Thyroid gland (tissue), 4 donors: ENCODE results near the gene ADCY7. TPM values are rescaled to one million over a fixed set of nuclear protein-coding genes. Genes with fewer than 3 reads are reported as not detected.
A peak's percentile ranks its signal among the peaks of the same experiment; 100 is the strongest.

Experiments used
- DNase-seq, 2 donors: peaks; one replicate each; pipeline ENCODE4 v3.0.0-alpha.2; 2019
- H3K27ac ChIP-seq, 3 donors: fragments of 200-600 bp; sonication (generic); 1 replicate in 2 of 3; 2 replicates in 1 of 3; pipeline ENCODE4 v1.5.1; 2016 to 2019; ENCODE audit warnings: mild to moderate bottlenecking in 1 of 3, moderate library complexity in 1 of 3
- H3K27me3 ChIP-seq: fragments of 200-600 bp; sonication (generic); one replicate; pipeline ENCODE4 v1.5.1; 2019
- H3K36me3 ChIP-seq, 2 donors: fragments of 200-600 bp; sonication (generic); one replicate each; pipeline ENCODE4 v1.5.1; 2016 to 2019
- H3K4me1 ChIP-seq, 2 donors: fragments of 200-600 bp; sonication (generic); one replicate each; pipeline ENCODE4 v1.5.1; 2017 to 2019
- H3K4me3 ChIP-seq, 3 donors: fragments of 200-600 bp; sonication (generic); replicated peaks in 1 of 3; 1 replicate in 2 of 3; 2 replicates in 1 of 3; pipeline ENCODE4 v1.5.1; 2016; ENCODE audit warnings: mild to moderate bottlenecking in 1 of 3
- H3K9me3 ChIP-seq: fragments of 200-600 bp; sonication (generic); one replicate; pipeline ENCODE4 v1.5.1; 2017
- POLR2A ChIP-seq, 2 donors: fragments of 450-650 bp; IDR thresholded peaks; one replicate each; pipeline ENCODE4 v1.6.1; 2017; ENCODE audit warnings: antibody characterized with exemption in 2 of 2, mild to moderate bottlenecking in 2 of 2, moderate library complexity in 1 of 2
- WGBS, 2 donors: methylation state at CpG; one replicate each; pipeline ENCODE4 v1.1.5; 2017; 5-methylcytosine and 5-hydroxymethylcytosine counted together
- intact Hi-C: fragments of 100-400 bp; cut with DNase I; formaldehyde crosslinking; loops from one replicate; pipeline ENCODE4 v1.15.1; 2023
- total RNA-seq, 4 donors: library from RNA; depleted of rRNA; stranded (reverse); fragments of >200 nt; gene quantifications; one replicate each; pipeline ENCODE4 v1.2.3, GENCODE V29; 2016
- TF ChIP-seq, protein P1 (sequence below), 6 experiments: fragments of 200-600 bp in 3 of 6; fragments of 450-650 bp in 3 of 6; sonication (generic) in 3 of 6; IDR thresholded peaks; one replicate each; pipeline ENCODE4 v1.5.1; 2016 to 2019; ENCODE audit warnings: antibody characterized with exemption in 6 of 6, mild to moderate bottlenecking in 2 of 6, inconsistent platforms in 1 of 6, moderate library complexity in 1 of 6

The ADCY7 gene
- total RNA-seq, 4 donors from 2014 or later = 4.2 to 8.2 (median 7.1) TPM

DNA sequence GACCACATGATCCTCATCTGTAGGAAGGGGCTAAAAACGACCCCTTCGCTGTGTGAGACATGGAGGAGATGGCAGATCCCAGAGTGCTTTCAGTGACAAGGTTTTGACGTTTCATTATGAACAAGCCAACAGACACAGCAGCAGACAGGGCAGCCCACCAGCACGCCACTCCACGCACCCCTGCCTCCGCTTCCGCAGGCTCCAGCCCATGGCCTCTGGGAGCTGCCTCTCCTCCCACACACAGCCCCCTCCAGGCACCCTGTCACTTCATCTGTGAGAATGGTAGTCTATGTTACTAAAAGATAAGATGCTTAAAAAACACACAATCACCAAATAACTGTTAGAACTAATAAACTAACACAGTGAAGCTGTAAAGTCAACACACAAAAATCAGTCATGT lies 12.3 kb upstream of the ADCY7 start:
- TF ChIP-seq, protein P1, sequence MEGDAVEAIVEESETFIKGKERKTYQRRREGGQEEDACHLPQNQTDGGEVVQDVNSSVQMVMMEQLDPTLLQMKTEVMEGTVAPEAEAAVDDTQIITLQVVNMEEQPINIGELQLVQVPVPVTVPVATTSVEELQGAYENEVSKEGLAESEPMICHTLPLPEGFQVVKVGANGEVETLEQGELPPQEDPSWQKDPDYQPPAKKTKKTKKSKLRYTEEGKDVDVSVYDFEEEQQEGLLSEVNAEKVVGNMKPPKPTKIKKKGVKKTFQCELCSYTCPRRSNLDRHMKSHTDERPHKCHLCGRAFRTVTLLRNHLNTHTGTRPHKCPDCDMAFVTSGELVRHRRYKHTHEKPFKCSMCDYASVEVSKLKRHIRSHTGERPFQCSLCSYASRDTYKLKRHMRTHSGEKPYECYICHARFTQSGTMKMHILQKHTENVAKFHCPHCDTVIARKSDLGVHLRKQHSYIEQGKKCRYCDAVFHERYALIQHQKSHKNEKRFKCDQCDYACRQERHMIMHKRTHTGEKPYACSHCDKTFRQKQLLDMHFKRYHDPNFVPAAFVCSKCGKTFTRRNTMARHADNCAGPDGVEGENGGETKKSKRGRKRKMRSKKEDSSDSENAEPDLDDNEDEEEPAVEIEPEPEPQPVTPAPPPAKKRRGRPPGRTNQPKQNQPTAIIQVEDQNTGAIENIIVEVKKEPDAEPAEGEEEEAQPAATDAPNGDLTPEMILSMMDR (IDR thresholded peaks at IDR 0.05) = no peak
- no peak for TF ChIP-seq POLR2A (IDR thresholded peaks at IDR 0.05)
- H3K4me3 ChIP-seq = no peak overlapping the region
- H3K36me3 ChIP-seq = no peaks in the 10 kb centered on the region
- no peak for DNase-seq
- H3K27ac ChIP-seq = no peak overlapping the region
- H3K27me3 ChIP-seq = no peaks in the 10 kb centered on the region
- H3K4me1 ChIP-seq = peaks cover 0 to 5% of the 10 kb centered on the region in 2 donors
- intact Hi-C loops = loop anchor here (10.0 kb wide), 1 partner anchor 61 kb away; no protein-coding TSS in a partner anchor
- 80 to 83% methylated on average over 7 of the region's 7 CpGs for WGBS, 2 donors
- H3K9me3 ChIP-seq = no peaks in the 10 kb centered on the region

DNA sequence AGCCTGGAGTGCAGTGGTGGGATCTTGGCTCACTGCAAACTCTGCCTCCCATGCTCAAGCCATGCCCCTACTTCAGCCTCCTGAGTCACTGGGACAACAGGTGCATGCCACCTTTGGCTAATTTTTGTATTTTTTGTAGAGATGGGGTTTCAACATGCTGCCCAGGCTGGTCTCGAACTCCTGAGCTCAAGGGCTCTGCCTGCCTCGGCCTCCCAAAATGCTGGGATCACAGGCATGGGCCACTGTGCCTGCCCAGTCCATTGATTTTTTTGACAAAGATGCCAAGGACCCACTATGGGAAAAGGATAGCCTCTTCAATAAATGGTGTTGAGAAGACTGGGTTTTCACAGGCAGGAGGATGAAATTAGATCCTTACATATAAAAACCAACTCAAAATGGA lies 10.8 kb upstream of the ADCY7 start:
- H3K4me3 ChIP-seq = no peak overlapping the region
- no peaks in the 10 kb centered on the region for H3K9me3 ChIP-seq
- DNase-seq = no peak
- H3K27me3 ChIP-seq = no peaks in the 10 kb centered on the region
- 92 to 95% methylated on average over 2 of the region's 2 CpGs for WGBS, 2 donors
- H3K27ac ChIP-seq = no peak overlapping the region
- peaks cover 0 to 12% of the 10 kb centered on the region in 2 donors for H3K4me1 ChIP-seq
- no peaks in the 10 kb centered on the region for H3K36me3 ChIP-seq
- TF ChIP-seq POLR2A (IDR thresholded peaks at IDR 0.05) = no peak
- TF ChIP-seq, protein P1 (IDR thresholded peaks at IDR 0.05) = no peak
- intact Hi-C loops = loop anchor here (10.0 kb wide), 1 partner anchor 59 kb away; no protein-coding TSS in a partner anchor

DNA sequence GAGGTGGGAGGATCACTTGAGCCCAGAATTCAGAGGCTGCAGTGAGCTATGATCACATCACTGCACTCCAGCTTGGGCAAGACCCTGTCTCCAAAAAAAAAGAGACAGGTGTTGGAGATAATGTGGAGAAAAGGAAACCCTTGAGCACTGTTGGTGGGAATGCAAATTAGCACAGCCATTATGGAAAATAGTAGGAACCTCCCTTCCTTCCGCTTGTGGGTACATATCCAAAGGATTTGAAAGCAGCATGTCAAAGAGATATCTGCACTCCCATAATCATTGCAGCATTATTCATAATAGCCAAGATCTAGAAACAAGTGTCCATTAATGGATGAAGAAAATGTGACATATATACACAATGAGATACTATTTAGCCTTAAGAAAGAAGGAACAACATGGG lies 9.7 kb upstream of the ADCY7 start:
- 91 to 98% methylated on average over 1 of the region's 1 CpG for WGBS, 2 donors
- intact Hi-C loops = loop anchor here (10.0 kb wide), 1 partner anchor 58 kb away; no protein-coding TSS in a partner anchor
- H3K4me3 ChIP-seq = no peak overlapping the region
- H3K27ac ChIP-seq = no peak overlapping the region
- H3K4me1 ChIP-seq = peaks cover 0 to 9% of the 10 kb centered on the region in 2 donors
- TF ChIP-seq, protein P1 (IDR thresholded peaks at IDR 0.05) = no peak
- TF ChIP-seq POLR2A (IDR thresholded peaks at IDR 0.05) = no peak
- no peaks in the 10 kb centered on the region for H3K27me3 ChIP-seq
- no peak for DNase-seq
- H3K36me3 ChIP-seq = no peaks in the 10 kb centered on the region
- H3K9me3 ChIP-seq = no peaks in the 10 kb centered on the region

DNA sequence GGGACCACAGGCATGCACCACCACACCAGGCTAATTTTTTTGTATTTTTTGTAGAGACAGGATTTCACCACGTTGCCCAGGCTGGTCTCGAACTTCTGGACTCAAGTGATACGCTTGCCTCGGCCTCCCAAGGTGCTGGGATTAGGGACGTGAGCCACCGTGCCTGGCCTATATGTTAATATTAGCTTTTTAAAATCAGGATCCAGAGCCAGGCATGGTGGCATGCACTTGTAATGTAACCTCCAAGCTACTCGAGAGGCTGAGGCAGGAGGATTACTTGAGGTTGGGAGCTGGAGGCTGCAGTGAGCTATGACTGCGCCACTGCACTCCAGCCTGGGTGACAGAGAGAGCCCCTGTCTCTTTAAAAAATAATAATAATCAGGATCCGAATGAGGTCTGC lies 8.5 kb upstream of the ADCY7 start:
- 94 to 95% methylated on average over 9 of the region's 9 CpGs for WGBS, 2 donors
- Histone ChIP-seq H3K4me1 (peaks cover 0 to 6% of the 10 kb centered on the region in 2 donors), H3K27me3 (no peaks in the 10 kb centered on the region), H3K4me3 (no peak overlapping the region), H3K27ac (no peak overlapping the region), H3K9me3 (no peaks in the 10 kb centered on the region), H3K36me3 (no peaks in the 10 kb centered on the region)
- TF ChIP-seq, protein P1 (IDR thresholded peaks at IDR 0.05) = no peak
- TF ChIP-seq POLR2A (IDR thresholded peaks at IDR 0.05) = no peak
- no peak for DNase-seq
- intact Hi-C loops = loop anchor here (10.0 kb wide), 1 partner anchor 57 kb away; no protein-coding TSS in a partner anchor

DNA sequence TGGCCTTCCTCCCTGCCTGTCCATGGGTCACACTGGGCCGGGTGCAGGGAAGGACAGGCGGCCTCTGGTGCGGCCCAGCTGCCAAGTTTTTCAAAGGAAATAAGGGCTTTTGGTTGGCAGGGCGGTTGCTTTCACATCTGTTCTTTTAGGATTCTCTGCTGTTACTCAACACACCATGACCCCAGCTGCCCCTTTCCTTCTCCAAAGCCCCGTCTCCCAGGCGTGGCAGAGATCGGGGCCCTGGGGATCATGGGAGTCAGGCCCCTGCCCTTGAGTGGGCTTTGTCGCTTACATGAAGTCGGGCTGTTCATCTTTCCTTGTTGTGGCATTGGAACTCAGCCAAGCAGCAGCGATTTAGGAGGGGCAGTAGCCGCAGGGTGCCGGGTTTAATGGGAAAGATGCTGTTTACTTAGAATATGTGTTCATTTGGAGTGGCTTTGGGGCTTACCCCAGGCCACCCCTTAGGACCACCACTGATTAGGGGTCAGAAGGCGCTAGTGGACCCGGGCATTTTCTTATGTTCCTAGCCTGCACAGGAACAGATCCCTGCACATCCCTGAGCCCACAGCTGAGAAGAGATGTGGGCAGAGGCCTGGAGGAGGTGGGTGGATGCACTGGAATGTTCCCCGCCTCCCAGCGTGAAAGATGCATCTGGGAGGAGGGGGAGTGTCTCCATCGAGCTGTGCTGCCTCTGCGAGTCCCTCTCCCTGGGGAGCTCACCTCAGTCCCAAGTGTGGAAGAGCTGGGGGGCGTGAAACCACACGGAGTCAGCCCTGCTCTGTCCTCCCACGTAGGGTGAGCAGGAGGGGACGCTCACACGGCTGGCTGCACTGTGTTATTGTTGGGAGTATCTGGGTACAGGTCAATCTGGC lies 6.8 kb upstream of the ADCY7 start:
- H3K36me3 ChIP-seq = no peaks in the 10 kb centered on the region
- intact Hi-C loops = loop anchor here (10.0 kb wide), 1 partner anchor 55 kb away; no protein-coding TSS in a partner anchor
- H3K27ac ChIP-seq = no peak overlapping the region
- H3K27me3 ChIP-seq = no peaks in the 10 kb centered on the region
- no peaks in the 10 kb centered on the region for H3K9me3 ChIP-seq
- 44 to 53% methylated on average over 19 to 22 of the region's 23 CpGs for WGBS, 2 donors
- H3K4me1 ChIP-seq = peaks cover 0 to 6% of the 10 kb centered on the region in 2 donors
- no peak overlapping the region for H3K4me3 ChIP-seq
- DNase-seq = peak; percentile 20
- TF ChIP-seq POLR2A (IDR thresholded peaks at IDR 0.05) = no peak
- TF ChIP-seq, protein P1 (IDR thresholded peaks at IDR 0.05) = no peak
